Measurements from ENCODE around the gene LMTK2.

LMTK2 gene

DNA sequence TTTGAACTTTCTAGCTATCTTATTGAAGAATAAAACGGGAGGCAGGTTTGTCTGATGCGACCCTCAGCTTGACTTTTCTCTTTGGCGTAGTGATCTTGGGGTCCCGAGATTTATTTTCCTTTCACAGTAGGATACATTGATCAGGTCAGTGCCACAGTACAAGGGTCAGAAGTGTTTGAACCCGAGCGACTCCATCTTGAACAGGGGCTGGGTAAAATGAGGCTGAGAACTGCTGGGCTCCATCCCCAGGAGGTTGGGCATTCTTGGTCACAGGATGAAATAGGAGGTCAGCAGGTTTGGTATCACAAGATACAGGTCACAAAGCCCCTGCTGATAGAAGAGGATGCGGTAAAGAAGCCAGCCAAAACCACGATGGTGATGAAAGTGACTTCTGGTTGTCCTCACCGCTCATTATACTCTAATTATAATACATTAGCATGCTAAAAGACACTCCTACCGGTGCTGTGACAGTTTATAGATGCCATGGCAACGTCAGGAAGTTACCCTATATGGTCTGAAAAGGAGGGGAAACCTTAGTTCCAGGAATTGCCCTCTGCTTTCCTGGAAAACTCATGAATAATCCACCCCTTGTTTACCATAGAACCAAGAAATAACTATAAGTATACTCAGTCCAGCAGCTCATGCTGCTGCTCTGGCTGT lies 148.4 kb downstream of the LMTK2 start:
- FAIRE-seq = no peak
- TF ChIP-seq, protein P1, sequence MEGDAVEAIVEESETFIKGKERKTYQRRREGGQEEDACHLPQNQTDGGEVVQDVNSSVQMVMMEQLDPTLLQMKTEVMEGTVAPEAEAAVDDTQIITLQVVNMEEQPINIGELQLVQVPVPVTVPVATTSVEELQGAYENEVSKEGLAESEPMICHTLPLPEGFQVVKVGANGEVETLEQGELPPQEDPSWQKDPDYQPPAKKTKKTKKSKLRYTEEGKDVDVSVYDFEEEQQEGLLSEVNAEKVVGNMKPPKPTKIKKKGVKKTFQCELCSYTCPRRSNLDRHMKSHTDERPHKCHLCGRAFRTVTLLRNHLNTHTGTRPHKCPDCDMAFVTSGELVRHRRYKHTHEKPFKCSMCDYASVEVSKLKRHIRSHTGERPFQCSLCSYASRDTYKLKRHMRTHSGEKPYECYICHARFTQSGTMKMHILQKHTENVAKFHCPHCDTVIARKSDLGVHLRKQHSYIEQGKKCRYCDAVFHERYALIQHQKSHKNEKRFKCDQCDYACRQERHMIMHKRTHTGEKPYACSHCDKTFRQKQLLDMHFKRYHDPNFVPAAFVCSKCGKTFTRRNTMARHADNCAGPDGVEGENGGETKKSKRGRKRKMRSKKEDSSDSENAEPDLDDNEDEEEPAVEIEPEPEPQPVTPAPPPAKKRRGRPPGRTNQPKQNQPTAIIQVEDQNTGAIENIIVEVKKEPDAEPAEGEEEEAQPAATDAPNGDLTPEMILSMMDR (IDR thresholded peaks at IDR 0.05; ENCODE audit: insufficient read depth, missing control alignments) = no peak
- DNase-seq (ENCODE audit: insufficient read length, low spot score) = no peak

DNA sequence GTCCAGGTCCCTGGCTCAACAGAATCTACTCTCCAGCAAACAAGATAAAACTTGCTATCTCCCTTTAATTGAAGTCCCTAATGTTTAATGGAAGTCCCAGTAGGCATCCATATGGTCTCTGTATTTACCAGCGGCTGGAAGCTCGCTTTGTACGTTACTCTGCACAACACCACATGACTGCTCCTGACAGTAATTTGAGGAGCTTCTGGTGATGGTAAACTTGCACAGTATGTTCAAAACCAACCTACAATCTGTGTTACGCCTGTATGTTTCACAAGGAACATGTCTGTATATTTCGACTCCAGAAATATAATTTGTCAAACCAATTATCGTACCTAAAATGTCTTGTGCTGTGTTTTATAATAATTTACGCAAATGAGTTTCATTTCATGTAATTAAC lies 149.8 kb downstream of the LMTK2 start:
- FAIRE-seq = no peak
- DNase-seq (ENCODE audit: insufficient read length, low spot score) = no peak
- TF ChIP-seq, protein P1 (IDR thresholded peaks at IDR 0.05; ENCODE audit: insufficient read depth, missing control alignments) = no peak

DNA sequence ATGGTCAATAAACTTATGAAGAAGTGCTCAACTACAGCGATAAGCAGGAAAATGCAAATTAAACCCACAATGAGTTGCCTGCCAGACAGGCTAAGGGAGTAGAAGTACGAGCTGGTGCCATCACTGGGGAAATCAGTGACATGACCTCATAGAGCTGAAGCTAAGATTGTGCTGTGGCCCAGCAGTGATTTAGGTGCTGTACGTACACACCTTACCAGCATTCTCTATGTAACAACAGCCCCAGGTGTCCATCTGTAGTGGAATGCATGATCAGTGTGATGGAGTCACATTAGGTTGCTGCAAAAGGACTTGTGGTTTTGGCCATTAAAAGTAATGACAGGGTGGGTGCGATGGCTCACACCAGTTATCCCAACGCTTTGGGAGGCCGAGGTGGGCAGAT lies 151.0 kb downstream of the LMTK2 start:
- no peak for DNase-seq (ENCODE audit: insufficient read length, low spot score)
- no peak for FAIRE-seq
- TF ChIP-seq, protein P1 (IDR thresholded peaks at IDR 0.05; ENCODE audit: insufficient read depth, missing control alignments) = no peak

Measured in D721Med (cell line).